ENCODE measurements around the gene OS9.

Gene OS9

DNA sequence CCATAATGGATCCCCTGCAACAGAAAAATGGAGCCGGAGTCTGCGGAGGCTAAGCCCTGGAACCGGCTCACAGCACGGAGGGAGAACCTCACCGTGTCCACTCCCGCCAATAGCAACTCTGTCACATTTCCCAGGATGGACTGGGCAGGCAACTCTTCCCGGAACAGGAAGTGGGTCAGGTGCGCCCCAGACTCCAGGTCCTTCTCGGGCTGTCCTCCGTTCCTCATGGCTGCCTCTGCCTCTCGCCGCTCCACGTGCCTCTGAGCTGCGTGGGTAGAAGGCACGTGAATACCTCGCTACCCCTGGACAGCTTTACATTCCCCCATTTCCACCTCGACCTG lies 70.7 kb downstream of the OS9 start:
- FAIRE-seq: no peak

DNA sequence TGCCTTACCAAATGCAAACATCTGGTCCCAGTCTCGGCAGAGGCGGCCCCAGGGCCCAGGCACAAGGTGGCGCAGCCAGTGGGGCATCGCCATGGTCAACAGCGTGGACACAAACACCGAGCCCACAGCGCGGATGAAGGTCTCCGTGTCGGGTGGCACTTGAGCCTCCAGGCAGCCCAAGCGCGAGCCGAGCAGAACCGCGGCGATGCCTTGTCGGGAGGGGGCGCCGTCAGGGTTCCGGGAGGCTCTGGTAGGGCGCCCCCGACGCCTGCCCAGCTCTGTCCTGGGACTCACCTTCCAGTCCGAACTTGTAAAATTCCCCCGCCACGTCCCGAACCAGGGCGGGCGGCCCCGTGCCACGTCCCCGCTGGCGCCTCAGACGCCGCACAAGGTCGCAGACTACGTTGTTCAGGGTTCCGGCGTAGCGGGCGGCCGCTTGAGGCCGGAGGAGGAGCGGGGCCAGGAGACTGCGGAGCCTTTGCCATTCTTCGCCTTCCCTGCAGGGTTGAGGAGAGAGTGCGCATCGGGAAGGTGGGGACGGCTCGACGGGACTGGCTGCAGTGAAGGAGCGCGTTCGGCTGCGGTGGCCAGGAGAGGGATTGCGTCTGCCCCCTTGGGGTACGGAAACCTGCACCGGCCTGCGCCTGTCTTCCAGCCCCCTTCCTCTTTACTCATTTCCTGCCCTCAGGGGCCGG lies 71.2 kb downstream of the OS9 start:
- DNase-seq (ENCODE audit: low spot score) (no peak), FAIRE-seq (no peak)

More for the DNA sequence above, 70.7 kb downstream of the OS9 start:
- DNase-seq (ENCODE audit: low spot score): no peak

DNA sequence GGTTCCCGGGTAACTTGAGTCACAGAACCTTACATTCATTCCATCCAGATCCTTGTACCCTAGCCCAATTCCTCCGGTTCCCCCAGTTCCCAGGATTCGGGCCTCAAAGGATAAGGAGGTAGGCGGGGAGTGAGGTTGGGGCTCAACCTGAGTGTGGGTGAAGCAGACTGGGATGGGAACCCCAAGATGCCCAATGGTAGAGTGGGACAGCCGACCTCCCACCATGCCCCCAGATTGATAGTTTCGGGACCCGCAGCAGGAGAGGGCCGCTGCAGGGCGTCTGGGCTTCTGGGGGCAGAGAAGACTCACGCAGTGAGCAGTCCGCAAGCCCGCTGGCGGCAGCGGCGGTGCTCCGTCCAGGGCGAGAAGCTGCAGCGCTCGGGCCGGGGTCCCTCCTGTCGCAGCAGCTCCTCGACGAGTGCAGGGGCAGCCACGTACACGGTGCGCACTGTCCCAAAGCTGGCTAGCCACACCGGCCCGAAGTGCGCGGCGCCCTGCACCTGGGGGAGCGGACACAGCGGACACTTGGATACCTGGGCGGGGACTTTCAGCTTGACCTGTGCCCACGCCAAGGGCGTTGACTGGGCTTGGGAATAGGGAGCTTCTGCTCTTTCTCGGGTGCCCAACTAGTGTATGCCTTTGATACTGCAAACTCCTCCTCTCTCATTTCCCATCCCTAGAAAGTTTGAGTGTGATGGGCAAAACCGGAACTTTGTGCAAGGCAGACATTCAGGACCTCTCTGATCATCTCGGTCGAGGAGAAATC lies 71.9 kb downstream of the OS9 start:
- no peak for DNase-seq (ENCODE audit: low spot score)
- FAIRE-seq: no peak

DNA sequence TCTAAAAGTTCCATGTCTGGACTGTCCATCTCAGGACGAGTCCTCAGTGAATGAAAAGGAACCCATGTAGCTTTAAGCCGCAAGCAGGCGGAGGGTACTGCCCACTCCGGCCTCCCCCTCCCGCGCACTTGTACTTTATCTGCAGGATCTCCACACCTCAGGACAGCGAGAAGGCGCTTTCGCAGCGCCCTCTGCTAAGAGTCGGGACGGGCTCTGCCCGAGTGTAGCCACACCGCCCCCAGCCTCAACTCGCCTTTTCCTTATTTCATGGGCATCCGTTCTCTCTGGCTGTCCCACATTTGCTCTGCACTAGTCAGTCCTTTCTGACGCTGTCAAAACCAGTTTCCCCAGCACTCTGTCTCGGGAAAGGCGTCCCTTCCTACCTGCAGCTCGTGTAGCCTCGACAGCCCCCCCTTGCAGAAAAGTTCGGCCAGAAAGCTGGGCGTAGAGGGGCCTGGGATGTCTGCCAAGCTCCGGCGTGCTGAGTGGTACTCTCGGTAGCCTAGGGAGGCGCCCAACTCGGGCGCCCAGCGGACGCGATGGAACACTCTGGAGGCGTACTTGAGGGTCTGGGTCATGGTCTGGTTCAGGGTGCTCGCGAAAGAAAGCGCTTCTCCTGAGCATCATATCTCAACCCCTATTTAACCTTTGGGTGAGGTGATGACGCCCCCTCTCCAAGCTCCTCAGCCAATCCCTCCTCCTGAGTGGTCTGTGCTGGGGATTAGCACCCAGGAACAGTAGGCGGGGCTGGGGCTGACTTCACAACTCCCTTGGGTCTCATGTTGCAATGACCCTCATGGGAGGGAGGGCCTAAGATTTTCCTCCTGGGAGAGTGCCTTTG lies 72.8 kb downstream of the OS9 start, which contains the start of gene CYP27B1:
Gene CYP27B1 (minus strand): TSS at position 615 of the 841 bp plus-strand sequence. CDS start 37 bp downstream, at position 578.
- FAIRE-seq: no peak
- no peak for DNase-seq (ENCODE audit: low spot score)

DNA sequence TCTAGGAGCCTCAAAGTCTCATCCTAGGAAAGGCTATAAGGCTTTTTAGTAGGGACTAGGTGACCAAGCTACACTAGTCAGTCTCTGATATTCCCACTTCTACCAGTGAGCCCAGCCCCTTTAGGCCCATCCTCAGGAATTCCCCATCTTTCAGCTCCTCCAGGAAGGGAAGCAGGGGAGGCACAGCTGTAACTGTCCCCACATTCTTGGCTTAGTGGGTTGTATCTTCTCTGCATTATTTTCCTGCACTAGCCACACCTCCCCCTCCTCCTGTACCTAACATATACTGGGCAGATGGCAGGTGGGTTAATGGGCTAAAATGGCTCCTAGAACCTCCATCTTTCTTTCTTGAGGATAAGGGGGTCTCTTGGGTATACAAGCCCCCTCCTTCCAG lies 73.4 kb downstream of the OS9 start:
- no peak for DNase-seq (ENCODE audit: low spot score)

DNA sequence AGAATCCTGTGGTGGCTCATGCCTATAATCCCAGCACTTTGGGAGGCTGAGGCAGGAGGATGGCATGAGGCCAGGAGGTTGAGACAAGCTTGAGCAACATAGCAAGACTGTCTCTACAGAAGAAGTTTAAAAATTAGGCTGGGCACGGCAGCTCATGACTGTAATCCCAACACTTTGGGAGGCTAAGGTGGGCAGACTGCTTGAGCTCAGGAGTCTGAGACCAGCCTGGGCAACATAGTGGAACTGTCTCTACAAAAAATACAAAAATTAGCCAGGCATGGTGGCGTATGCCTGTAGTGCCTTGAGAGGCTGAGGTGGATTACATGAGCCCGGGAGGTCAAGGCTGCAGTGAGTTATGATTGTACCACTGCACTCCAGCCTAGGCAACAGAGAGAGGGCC lies 73.9 kb downstream of the OS9 start:
- no peak for DNase-seq (ENCODE audit: low spot score)
- FAIRE-seq: no peak

More for the DNA sequence above, 73.4 kb downstream of the OS9 start:
- FAIRE-seq: no peak

DNA sequence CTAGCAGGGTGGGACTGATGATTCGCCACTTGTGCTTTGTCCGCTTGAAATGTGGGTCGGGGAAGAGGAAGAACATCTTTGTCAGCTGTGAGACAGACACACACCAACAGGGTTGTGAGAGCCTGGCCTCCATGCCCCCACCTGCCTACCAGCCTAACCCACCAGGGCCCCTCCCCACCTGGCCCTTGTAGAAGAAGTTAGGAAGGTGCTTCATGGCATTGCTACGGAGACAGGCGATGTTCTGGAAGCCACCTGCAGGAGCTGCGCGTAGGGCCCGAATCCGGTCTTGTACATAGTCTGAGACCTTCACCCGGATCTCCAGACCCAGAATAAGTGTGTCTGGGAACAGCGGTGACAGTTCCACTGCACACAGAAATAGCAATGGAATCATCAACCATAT lies 75.7 kb downstream of the OS9 start:
- DNase-seq (ENCODE audit: low spot score) (no peak), FAIRE-seq (no peak)

DNA sequence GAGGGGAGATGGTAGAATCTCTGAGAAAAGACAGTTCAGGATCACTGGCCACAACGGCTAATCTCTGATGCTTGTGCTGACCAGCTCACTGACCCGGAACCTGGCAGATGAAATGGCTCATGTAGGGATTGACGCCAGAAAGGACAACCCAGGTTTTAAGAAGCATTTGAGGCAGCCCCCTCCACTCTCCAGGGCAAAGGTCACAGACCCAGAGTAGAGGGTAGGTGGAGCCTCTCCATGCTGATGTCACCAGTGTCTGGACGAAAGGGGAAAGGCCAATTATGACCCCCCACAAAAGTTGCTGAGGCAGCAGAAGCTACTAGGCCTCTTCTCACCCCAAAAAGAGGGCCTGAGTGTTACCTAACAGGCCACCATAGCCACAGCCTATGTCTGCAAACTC lies 76.8 kb downstream of the OS9 start:
- DNase-seq (ENCODE audit: low spot score) (peak; percentile 17), FAIRE-seq (no peak)
